Measurements from ENCODE around the gene CYP27A1.

Gene CYP27A1

DNA sequence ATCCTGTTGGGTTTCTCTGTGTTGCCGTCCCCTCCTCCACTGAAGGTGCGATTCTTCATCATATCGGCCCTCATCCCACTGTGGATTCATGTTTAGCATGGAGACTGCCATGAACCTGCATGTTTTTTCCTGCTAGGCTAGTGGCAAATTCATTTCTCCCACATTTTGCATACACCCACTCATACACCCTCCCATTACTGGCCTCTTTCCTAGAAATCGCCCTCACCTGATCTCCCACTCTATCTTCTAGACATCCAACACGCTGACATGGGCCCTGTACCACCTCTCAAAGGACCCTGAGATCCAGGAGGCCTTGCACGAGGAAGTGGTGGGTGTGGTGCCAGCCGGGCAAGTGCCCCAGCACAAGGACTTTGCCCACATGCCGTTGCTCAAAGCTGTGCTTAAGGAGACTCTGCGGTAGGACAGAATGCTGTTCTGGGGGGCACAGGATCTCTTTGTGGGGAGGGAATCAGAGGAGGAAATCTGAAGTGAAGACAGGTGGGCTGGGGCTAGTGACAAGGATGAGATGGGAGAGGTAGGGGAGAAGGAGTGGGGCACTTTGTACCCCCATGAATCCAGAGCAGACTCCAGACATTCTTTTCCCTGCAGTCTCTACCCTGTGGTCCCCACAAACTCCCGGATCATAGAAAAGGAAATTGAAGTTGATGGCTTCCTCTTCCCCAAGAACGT lies 32.0 kb downstream of the CYP27A1 start:
- no peak overlapping the region for H3K4me3 ChIP-seq (ENCODE audit: control insufficient read depth, low read depth, low read length)
- TF ChIP-seq, protein P1, sequence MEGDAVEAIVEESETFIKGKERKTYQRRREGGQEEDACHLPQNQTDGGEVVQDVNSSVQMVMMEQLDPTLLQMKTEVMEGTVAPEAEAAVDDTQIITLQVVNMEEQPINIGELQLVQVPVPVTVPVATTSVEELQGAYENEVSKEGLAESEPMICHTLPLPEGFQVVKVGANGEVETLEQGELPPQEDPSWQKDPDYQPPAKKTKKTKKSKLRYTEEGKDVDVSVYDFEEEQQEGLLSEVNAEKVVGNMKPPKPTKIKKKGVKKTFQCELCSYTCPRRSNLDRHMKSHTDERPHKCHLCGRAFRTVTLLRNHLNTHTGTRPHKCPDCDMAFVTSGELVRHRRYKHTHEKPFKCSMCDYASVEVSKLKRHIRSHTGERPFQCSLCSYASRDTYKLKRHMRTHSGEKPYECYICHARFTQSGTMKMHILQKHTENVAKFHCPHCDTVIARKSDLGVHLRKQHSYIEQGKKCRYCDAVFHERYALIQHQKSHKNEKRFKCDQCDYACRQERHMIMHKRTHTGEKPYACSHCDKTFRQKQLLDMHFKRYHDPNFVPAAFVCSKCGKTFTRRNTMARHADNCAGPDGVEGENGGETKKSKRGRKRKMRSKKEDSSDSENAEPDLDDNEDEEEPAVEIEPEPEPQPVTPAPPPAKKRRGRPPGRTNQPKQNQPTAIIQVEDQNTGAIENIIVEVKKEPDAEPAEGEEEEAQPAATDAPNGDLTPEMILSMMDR (conservative IDR thresholded peaks at IDR 0.05; ENCODE audit: control insufficient read depth, insufficient read depth, low read depth, low read length): no peak
- DNase-seq (ENCODE audit: low read depth): no peak

DNA sequence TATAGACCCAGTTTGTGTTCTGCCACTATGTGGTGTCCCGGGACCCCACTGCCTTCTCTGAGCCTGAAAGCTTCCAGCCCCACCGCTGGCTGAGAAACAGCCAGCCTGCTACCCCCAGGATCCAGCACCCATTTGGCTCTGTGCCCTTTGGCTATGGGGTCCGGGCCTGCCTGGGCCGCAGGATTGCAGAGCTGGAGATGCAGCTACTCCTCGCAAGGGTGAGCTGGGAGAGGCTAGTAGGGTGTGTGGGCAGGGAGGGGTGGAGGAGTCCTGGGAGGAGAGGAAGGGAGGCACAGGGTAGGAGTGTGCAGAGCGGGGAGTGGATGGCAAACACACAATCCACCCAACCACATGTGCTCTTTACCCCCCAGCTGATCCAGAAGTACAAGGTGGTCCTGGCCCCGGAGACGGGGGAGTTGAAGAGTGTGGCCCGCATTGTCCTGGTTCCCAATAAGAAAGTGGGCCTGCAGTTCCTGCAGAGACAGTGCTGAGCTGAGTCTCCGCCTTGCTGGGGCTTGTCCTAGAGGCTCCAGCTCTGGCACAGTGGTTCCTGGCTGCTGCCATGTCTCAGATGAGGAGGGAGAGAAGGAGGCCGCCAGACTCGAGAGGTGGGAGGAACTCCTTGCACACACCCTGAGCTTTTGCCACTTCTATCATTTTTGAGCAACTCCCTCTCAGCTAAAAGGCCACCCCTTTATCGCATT lies 32.7 kb downstream of the CYP27A1 start:
- no peak for DNase-seq (ENCODE audit: low read depth)
- TF ChIP-seq, protein P1 (conservative IDR thresholded peaks at IDR 0.05; ENCODE audit: control insufficient read depth, insufficient read depth, low read depth, low read length): no peak
- no peak overlapping the region for H3K4me3 ChIP-seq (ENCODE audit: control insufficient read depth, low read depth, low read length)

DNA sequence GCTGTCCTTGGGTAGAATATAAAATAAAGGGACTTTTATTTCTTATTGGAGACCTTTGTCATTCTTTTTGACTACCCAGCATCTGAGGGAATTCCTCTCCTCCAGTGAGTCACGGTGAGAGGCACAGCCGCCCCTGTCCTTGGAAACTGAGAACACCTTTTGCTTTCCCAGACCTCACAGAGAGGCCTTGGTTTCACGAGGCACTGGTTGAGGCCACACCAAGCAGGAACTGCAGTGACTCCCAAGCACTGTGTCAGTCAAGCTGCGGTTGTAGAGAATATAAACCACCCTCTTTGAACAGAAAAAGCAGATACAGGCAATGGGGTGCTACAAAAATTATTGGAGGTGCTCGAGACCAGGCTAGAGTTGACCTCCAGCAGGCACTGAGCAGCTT lies 33.3 kb downstream of the CYP27A1 start:
- TF ChIP-seq, protein P1 (conservative IDR thresholded peaks at IDR 0.05; ENCODE audit: control insufficient read depth, insufficient read depth, low read depth, low read length): no peak
- no peak for DNase-seq (ENCODE audit: low read depth)
- H3K4me3 ChIP-seq (ENCODE audit: control insufficient read depth, low read depth, low read length): no peak overlapping the region

DNA sequence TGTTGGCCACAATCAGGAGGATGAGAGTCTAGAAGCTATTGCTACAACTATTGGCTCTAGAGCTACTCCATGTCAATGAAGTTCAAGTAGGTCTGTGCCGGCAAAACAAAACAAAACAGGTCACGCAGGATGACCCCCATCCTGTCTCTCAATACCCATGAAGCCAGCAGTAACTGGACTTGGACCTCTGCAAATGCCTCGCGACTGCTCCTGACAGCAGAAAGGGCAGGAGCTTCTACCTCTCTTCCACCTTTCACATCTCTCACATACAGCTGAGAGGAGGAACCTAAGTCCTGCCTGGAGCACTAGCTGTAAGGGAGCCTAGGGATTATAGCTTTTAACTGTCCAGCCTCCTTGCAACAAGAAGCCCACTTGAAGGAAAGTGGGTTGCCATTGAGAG lies 33.7 kb downstream of the CYP27A1 start:
- TF ChIP-seq, protein P1 (conservative IDR thresholded peaks at IDR 0.05; ENCODE audit: control insufficient read depth, insufficient read depth, low read depth, low read length): no peak
- no peak for DNase-seq (ENCODE audit: low read depth)
- no peak overlapping the region for H3K4me3 ChIP-seq (ENCODE audit: control insufficient read depth, low read depth, low read length)

DNA sequence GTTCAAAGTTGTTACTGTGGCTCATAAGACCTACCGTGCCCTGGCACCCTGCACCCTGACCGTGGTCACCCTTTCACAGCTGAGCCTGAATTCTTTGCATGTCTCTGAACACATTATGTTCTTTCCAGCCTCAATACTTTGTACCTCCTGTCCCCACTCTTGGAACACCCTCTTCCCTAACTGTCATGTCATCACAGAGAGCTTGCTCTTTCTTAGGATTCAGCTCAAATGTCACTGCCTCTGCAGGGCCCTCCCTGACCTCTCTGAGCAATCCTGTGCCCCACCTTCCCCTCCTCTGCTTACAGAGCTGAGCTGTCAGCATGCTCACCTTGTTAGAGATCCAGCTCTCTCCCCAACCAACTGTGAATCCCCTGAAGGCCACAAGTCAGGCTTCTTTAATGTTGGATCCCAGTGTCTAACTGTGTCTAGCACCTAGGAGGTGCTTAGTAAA lies 34.6 kb downstream of the CYP27A1 start:
- TF ChIP-seq, protein P1 (conservative IDR thresholded peaks at IDR 0.05; ENCODE audit: control insufficient read depth, insufficient read depth, low read depth, low read length): no peak
- no peak overlapping the region for H3K4me3 ChIP-seq (ENCODE audit: control insufficient read depth, low read depth, low read length)
- DNase-seq (ENCODE audit: low read depth): no peak

DNA sequence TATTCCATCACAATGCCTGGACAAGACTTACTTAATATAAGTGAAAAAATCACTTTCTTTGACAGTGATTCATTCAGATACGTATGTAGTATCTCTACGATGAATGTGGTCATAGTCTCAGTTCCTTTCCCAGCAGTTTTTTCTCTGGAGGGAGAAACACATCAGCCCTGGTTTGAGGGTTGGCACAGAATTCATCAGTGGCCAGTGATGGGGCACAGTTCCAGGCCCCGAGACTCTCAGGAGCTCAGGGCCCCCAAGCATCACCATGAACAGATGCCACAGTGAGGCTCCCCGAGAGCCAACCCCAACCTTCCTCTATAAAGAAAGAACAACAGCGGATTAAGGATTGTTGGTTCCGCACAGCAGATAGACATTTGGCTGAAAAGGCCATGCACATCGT lies 37.1 kb downstream of the CYP27A1 start:
- no peak overlapping the region for H3K4me3 ChIP-seq (ENCODE audit: control insufficient read depth, low read depth, low read length)
- DNase-seq (ENCODE audit: low read depth): no peak
- TF ChIP-seq, protein P1 (conservative IDR thresholded peaks at IDR 0.05; ENCODE audit: control insufficient read depth, insufficient read depth, low read depth, low read length): no peak
